Measurements from ENCODE around the gene FMR1. TPM values are rescaled to one million over a fixed set of nuclear protein-coding genes. Genes with fewer than 3 reads are reported as not detected.

FMR1 gene
- total RNA-seq, 1 donor from 2014 or later = 73.7 TPM

DNA sequence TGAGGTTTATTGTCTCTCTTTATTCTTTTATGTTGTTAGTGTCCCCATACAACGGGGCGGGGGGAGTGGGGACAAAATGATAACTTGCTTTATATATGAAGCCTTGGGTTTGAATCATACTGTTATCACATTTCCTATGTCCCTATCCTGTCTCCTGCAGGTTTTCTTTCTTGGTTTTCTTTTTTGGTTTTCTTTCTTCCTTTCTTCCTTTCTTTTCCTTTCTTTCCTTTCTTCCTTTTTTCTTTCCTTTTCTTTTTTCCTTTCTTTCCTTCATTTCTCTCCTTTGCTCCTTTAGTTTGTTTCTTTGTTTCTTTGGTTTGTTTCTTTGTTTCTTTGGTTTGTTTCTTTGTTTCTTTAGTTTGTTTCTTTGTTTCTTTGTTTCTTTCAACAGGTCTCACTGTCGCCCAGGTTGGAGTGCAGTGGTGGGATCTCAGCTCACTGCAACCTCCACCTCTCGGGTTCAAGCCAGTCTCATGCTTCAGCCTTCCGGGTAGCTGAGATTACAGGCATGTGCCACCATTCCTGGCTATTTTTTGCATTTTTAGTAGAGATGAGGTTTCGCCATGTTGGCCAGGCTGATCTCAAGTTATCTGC, 4.8 kb downstream of the FMR1 start:
- DNase-seq (ENCODE audit: low spot score) = no peak

DNA sequence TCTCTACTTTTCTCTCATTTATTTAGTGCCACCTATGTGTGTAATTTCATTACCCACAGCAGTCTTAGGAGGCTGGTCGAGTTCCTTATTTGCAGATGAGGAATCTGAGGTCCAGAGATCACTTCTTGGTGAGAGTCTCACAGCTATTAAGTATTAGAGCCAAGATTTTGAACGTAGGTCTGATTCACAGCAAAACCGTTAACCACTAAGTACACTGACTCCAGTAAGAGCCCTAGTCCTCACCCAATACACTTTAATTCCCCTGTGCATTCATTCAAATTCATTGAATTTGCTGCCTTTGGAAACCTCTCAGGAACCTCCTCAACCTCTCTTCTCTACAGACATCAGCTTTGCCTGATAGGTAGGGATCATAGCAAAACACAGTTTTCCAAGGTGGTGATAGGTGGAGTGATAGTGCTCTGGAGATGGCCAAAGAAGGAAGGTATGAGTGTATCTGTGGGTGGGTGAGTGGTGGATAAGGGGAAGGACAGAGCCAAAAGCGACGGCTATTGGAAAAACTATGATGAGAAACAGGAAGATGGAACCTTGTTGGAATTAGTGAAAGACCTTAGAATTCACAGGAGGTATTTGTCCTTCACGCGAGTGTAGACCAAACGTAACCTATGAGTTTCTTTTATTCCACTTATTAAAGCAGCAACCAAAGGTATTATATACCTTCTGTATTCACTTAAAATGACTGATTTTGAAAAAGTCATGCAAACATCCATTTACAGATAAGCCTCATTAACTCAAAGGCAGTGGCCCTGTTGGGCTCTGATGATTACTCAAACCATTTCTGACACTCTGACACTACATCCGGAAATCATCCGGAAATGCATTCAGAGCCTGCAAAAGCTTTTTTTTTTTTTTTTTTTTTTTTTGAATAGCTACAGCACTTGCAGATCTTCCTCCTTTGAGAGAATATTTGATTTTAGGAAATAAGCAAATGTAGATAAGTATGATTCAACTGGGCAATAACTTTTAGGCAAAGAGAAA, 6.3 kb downstream of the FMR1 start:
- no peak for DNase-seq (ENCODE audit: low spot score)

DNA sequence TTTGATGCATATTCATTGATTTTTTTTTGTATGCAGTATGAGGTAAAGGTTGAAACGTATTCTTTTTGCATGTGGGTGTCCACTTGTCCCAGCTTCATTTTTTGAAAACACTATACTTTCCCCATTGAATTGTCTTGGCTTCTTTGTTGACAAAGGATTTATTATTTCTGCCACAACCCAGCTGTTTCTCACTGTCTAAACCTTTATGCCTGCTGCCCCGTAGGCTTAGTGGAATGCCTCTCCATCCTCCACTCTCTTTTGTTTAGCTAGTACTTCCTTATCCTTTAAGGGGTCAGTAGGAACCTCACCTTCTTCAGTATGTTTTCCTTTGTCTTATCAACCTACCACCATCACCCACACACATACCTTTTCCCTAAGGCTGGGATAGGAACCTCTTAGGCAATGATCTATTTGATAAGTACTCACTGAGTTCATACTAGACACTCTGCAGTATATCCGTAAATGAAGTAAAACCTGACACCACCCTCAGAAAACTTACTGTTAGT, 8.5 kb downstream of the FMR1 start:
- no peak for DNase-seq (ENCODE audit: low spot score)

DNA sequence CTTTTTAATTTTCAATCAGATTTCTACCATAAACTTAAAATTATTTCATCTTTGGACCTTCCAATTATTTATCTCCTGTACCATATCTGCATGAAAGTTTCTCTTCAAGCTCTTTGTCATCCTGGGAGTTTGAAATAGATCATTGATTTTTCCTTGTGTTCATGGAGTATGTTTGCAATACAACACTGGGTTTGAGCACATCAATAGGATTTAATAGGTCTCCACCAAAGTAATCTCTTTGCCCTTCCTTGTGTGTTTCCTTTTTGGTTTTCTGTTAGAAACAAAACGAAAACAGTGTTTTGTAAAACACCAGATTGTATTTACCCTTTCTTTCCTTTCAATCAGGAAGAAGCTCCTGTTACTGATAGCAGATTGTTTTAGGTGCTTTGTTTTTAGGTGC, 11.9 kb downstream of the FMR1 start:
- no peak for DNase-seq (ENCODE audit: low spot score)

DNA sequence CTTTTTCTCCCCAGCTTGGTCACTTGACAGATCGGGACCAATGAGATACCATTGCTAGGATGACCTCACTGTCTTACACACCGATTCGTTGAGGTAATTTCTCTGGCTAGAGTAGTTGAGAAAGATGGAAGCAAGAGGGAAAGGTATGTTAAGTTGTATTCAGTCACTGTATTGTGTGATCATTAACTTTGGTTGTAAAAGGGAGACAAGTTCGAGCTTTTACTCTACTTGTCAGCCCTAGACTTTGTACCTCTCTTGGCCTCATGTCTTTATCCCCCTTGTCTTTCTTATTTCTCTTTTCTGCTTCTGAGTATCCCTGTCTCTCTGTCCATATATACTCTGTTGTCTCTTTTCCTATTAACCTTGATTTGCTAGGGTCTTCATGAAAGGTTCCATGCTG, 15.5 kb downstream of the FMR1 start:
- DNase-seq (ENCODE audit: low spot score) = no peak

DNA sequence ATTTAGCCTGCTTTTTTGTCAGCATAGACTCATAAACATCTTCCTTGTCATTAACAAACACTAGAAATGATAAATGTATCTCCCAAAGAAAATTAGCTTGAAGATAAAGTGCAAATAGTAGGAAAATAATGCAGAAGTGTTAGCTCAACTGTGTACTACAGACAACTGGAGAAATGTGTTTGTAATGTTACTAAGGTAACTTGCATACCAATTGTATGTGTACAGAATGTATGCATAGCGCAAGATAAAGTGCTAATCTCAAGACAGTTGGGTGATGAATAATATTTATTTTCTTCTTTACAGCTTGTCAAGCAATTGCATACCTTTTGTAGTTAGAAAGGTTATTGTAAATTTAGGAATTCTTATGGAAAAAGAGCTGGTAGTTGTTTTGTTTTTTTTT, 22.1 kb downstream of the FMR1 start:
- DNase-seq (ENCODE audit: low spot score) = no peak

DNA sequence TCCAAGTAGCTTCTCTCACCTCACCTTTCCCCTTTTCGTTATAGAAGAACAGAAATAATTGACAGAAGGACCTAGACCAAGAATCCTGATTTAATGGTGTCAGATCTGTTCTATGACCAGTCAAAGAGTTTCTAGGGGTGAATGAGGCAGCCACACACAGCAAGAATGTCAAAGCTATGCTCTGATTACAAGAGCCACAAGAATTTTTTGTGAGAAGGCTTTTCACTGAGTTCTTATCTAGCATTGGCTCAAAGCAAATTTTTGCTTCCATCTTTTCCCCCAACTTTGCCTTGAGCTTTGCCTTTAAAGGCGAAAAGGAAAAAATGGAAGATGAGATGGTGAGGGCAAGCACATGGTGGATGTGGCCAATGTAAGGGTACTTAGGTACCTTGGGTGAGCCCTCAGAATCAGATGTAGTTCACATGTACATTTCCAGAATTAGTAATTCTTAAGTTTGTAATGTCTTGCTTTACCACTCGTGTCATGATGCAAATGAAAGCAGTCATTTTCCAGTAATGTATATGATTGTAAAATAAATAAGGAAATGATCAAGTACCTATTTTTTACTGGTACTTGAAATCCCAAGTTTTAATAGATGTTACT, 23.5 kb downstream of the FMR1 start:
- DNase-seq (ENCODE audit: low spot score) = no peak

DNA sequence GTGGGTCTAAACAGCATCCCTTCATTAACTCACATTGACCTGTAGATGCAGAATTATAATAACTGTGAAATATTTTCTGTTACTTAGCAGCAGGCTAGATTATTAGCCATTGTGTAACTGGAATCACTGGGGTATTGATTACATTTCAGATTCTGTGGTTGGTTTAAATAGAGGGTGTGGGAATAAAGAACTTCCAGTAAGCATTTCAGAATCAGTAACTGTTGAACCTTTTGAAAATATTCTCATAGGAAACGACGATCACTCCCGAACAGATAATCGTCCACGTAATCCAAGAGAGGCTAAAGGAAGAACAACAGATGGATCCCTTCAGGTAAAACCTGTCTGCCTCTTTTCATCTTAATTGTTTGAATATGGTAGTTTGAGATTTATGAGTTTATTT, 33.6 kb downstream of the FMR1 start:
- DNase-seq (ENCODE audit: low spot score) = no peak

DNA sequence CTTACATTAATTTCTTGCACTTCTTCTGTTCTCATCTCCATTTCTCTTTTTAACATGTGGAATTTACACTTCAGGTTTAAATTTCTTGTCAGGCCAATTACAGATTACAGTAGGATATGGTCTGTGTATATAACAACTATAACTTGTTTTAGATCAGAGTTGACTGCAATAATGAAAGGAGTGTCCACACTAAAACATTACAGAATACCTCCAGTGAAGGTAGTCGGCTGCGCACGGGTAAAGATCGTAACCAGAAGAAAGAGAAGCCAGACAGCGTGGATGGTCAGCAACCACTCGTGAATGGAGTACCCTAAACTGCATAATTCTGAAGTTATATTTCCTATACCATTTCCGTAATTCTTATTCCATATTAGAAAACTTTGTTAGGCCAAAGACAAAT, 36.8 kb downstream of the FMR1 start:
- no peak for DNase-seq (ENCODE audit: low spot score)

DNA sequence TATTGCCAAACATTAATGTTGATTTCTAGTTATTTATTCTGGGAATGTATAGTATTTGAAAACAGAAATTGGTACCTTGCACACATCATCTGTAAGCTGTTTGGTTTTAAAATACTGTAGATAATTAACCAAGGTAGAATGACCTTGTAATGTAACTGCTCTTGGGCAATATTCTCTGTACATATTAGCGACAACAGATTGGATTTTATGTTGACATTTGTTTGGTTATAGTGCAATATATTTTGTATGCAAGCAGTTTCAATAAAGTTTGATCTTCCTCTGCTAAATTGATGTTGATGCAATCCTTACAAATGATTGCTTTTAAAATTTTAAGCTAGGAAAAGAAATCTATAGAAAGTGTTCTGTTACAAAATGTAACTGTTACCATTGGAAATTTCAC, 38.6 kb downstream of the FMR1 start:
- no peak for DNase-seq (ENCODE audit: low spot score)

DNA sequence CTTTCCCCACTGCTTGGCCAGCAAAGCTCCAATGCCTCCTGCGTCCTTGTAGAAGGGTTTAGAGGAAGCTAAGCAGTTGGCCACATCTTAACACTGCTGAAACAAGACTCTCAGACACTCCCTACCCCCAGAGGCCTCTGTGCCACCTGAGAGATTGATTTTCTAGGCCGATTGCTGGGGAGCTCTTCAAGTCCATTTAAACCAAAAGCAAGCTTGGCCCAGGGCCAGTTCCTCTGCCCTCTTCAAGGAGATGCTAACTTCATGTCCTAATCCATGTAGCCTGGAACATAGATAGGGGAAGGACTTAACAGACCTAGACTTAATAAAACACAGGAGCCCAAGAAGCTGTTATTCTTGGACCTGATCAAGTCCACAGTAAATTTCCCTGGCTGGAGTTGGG, 42.3 kb downstream of the FMR1 start:
- DNase-seq (ENCODE audit: low spot score) = no peak

DNA sequence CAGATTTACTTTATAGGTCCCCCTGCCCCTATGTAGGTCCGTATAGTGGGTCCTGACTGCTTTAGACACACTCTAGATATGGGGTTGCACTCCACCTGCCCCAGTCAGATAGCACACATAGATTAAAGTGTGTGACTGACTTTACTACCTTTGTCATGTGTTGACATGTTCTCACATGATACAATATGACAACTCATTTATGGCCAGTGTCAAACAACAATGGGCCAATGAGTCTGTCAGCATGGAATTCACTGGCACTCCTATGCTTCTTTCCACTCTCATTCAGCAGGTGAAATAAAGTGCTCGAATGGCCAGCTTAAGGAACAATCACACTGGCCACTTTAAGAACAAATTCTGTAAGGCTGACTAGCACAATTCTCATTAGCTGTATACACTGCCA, 45.6 kb downstream of the FMR1 start:
- DNase-seq (ENCODE audit: low spot score) = no peak

DNA sequence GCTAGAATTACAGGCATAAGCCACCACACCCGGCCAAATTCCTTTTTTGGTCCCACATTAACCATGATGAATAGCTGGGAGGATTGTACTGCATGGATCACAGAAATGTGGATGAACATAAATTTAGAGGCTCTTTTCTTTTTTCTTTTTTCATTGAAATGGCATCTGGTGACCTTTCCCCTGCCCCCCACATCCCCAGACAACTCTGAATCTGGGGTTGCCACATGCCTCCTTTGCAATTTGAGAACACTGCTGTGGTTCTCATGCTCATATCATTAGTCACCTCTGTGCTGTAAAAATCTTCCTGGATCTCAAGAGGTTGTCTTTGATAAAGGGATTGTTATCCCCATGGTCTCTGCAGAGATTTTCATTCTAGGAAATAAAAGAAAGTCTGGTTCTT, 46.6 kb downstream of the FMR1 start:
- no peak for DNase-seq (ENCODE audit: low spot score)

DNA sequence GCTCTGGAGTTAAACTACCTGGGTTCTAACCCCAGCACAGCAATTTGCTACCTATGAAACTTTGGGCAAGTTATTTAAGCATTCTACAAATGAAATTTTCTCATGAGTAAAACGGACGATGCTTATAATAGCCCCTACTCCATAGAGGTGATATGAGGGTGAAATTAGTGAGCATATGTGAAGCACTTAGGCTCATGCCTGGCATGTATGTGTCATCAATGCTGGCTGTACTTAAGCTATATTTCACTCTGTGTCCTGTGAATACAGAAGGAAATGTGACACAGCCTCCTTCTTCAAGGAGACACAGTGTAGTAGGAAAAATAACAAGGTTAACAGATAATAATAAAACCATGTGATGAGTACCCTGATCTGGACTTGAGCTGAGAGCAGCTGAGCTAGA, 49.0 kb downstream of the FMR1 start:
- no peak for DNase-seq (ENCODE audit: low spot score)

DNA sequence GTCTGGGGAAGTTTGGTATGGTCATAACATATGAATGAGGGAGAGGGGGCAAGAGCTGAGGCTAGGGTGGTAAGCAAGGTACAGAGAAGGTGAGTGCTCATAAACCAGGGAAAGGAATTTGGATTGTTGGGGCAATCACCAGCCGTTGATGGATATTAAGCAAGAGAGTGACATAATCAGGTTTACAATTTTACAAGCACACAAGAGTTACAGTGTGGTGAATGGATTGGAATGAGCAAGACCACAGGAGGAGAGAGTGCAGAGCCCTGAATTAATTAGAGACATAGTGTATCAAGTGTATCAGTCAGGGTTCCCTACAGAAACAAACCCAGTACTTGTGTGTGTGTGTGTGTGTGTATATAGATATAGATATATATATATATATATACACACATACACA, 50.8 kb downstream of the FMR1 start:
- DNase-seq (ENCODE audit: low spot score) = no peak

DNA sequence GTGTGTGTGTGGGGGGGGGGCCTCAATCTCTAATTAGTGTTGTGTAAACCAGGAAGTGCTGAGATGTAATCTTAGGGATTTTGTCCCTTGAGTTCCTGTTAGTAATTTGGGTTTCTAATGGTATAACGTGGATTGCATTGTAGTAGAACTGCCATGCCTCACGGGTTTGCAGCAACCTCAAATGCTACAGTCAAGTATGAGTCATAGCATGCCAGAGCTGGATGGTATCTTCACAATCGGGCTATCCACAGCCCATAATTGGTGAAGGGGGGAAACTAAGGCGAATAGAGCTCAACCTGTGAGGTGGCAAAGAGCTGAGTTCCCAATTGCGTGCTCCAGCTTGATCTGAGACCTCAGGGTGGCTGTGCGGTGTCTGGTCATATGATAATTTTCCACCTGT, 67.2 kb downstream of the FMR1 start:
- DNase-seq (ENCODE audit: low spot score) = no peak

DNA sequence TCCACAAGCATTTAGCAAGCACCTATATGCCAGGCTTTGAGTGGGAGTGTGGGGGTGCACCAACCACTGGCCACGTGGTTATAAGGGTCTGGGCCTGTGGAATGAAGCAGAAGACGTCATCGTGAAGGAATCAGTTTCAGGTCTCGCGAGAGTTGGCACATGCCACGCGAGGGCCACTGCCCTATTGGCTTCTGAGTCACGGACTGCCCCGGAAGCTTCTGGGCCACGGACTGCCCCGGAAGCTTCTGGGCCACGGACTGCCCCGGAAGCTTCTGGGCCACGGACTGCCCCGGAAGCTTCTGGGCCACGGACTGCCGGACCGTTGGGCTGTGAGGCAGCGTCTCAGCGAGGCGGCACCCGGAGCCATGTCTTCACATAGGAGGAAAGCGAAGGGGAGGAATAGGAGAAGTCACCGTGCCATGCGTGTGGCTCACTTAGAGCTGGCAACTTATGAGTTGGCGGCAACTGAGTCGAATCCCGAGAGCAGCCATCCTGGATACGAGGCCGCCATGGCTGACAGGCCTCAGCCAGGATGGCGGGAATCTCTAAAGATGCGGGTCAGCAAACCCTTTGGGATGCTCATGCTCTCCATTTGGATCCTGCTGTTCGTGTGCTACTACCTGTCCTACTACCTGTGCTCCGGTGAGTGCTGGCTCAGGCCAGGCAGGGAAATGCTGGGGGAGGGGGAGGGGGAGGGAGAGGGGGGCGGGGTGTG, 69.5 kb downstream of the FMR1 start, which contains the start of gene FMR1NB:
TSS of gene FMR1NB (plus strand) at position 300 of the 715 bp plus-strand sequence. CDS start at position 366, 66 bp downstream.
- DNase-seq (ENCODE audit: low spot score) = no peak
